ENCODE data around the gene MAP3K2.

The MAP3K2 gene

GRCh38 chr2:127332335-127332734 lies 55.4 kb downstream of the MAP3K2 start:
- no peak for TF ChIP-seq CTCF (IDR thresholded peaks at IDR 0.05; ENCODE audit: insufficient read depth, low read length, poor library complexity, severe bottlenecking)
- no peaks in the 10 kb centered on the region for H3K36me3 ChIP-seq (ENCODE audit: control insufficient read depth, insufficient read depth, low read length)
- DNase-seq (ENCODE audit: extremely low read depth, insufficient read length), result no peak
- no peak overlapping the region for H3K4me3 ChIP-seq (replicated peaks; ENCODE audit: low read depth, low read length)
- no peaks in the 10 kb centered on the region for H3K27me3 ChIP-seq (replicated peaks; ENCODE audit: control insufficient read depth, insufficient read depth, low read length)

- no peak for DNase-seq (ENCODE audit: extremely low read depth, insufficient read length)
- no peaks in the 10 kb centered on the region for H3K27me3 ChIP-seq (replicated peaks; ENCODE audit: control insufficient read depth, insufficient read depth, low read length)
- no peak overlapping the region for H3K4me3 ChIP-seq (replicated peaks; ENCODE audit: low read depth, low read length)
- H3K36me3 ChIP-seq (ENCODE audit: control insufficient read depth, insufficient read depth, low read length), result no peaks in the 10 kb centered on the region
- no peak for TF ChIP-seq CTCF (IDR thresholded peaks at IDR 0.05; ENCODE audit: insufficient read depth, low read length, poor library complexity, severe bottlenecking)
Measured at GRCh38 chr2:127330753-127331152, 57.0 kb downstream of the MAP3K2 start.

GRCh38 chr2:127326289-127326945 lies 61.4 kb downstream of the MAP3K2 start:
- no peak for TF ChIP-seq CTCF (IDR thresholded peaks at IDR 0.05; ENCODE audit: insufficient read depth, low read length, poor library complexity, severe bottlenecking)
- H3K36me3 ChIP-seq (ENCODE audit: control insufficient read depth, insufficient read depth, low read length), result no peaks in the 10 kb centered on the region; the same call in 1 of the 2 replicates
- no peak for DNase-seq (ENCODE audit: extremely low read depth, insufficient read length)
- no peaks in the 10 kb centered on the region for H3K27me3 ChIP-seq (replicated peaks; ENCODE audit: control insufficient read depth, insufficient read depth, low read length)
- H3K4me3 ChIP-seq (replicated peaks; ENCODE audit: low read depth, low read length), result no peak overlapping the region

- TF ChIP-seq CTCF (IDR thresholded peaks at IDR 0.05; ENCODE audit: insufficient read depth, low read length, poor library complexity, severe bottlenecking), result peak; percentile 56
- no peaks in the 10 kb centered on the region; the same call in 1 of the 2 replicates for H3K36me3 ChIP-seq (ENCODE audit: control insufficient read depth, insufficient read depth, low read length)
- H3K27me3 ChIP-seq (replicated peaks; ENCODE audit: control insufficient read depth, insufficient read depth, low read length), result no peaks in the 10 kb centered on the region
- no peak for DNase-seq (ENCODE audit: extremely low read depth, insufficient read length)
- H3K4me3 ChIP-seq (replicated peaks; ENCODE audit: low read depth, low read length), result no peak overlapping the region
Measured at GRCh38 chr2:127324635-127325034, 63.1 kb downstream of the MAP3K2 start.

GRCh38 chr2:127321303-127321702 lies 66.5 kb downstream of the MAP3K2 start:
- no peak overlapping the region for H3K4me3 ChIP-seq (replicated peaks; ENCODE audit: low read depth, low read length)
- no peaks in the 10 kb centered on the region for H3K27me3 ChIP-seq (replicated peaks; ENCODE audit: control insufficient read depth, insufficient read depth, low read length)
- no peak for TF ChIP-seq CTCF (IDR thresholded peaks at IDR 0.05; ENCODE audit: insufficient read depth, low read length, poor library complexity, severe bottlenecking)
- DNase-seq (ENCODE audit: extremely low read depth, insufficient read length), result no peak
- peaks cover 4% of the 10 kb centered on the region for H3K36me3 ChIP-seq (ENCODE audit: control insufficient read depth, insufficient read depth, low read length)

Data from GM06990 (cell line).